HG03039 (cell line): ENCODE data around the gene INTS4.
"Not testable (repeated sequence)": the region's sequence is repeated elsewhere in the genome, so short reads cannot be mapped to it uniquely, and the experiment has no call there.

ENCODE experiments used
- ATAC-seq: cut with Tn5 transposase; IDR thresholded peaks from one replicate; pipeline ENCODE4 v1.9.1; 2021; ENCODE audit warnings: mild to moderate bottlenecking, moderate library complexity; ENCODE audit not compliant: unreplicated experiment

Gene INTS4

GRCh38 chr11:77884186-77884828 is 110.2 kb downstream of the INTS4 start:
- ATAC-seq, result no peak

DNA sequence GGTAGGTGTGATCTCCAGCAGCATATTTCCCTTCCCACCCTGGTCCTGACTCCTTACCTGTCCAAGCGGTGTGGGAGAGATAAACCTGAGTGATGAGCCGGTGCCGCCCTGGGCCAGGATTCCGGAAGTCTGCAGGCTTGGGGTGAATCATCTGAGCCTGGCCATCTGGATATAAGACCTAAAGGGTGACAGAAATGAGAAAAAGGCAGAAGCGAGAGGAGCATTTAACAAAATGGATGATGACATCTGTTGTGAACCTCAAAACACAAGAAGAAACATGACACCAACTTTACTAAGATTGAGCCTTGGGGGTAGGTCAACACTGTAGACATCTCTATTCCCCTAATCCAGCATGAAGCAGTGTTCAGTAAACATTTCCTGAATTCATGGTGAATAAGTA is 110.7 kb downstream of the INTS4 start:
- no peak for ATAC-seq

- ATAC-seq, result no peak
These were observed 112.1 kb downstream of the INTS4 start for GRCh38 chr11:77882396-77882795.

- ATAC-seq, result no peak
These were observed 115.2 kb downstream of the INTS4 start for GRCh38 chr11:77879218-77879617.

DNA sequence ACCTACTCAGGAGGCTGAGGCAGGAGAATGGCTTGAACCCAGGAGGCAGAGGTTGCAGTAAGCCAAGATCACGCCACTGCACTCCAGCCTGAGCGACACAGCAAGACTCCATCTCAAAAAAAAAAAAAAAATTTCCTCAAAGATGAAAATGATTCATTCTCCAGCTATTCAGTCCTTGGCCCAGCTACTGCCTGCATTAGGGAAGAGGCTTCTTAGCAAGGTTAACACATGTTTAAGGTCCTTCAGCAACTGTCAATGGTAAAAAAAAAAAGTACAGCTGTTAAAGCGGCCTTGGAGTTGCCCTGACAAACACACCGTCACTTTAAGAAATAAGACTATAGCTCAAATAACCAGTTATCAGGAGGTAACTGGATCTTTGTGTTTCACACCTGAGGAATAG is 116.2 kb downstream of the INTS4 start:
- not testable (repeated sequence) for ATAC-seq

DNA sequence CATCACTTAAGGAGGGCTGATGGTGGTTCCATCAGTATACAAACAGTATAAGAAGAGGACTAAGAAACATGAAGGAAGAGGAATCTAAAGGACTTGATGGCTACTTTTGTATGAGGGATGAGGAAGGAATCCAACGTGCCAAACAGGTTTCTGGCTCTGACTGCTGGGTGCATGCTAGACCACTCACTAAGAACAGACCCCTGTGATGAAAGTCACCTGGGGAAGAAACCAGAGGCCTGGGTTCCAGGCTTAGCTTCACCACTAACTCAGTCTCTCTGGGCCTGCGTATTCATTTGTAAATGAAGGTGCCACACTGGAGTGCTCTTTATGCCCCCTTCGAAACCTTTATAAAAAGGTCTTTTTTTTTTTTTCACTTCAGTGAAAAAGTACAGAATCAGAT is 118.4 kb downstream of the INTS4 start:
- no peak for ATAC-seq

- no peak for ATAC-seq
These were observed 120.3 kb downstream of the INTS4 start for GRCh38 chr11:77874206-77874605.

GRCh38 chr11:77873345-77873744 is 121.1 kb downstream of the INTS4 start:
- ATAC-seq, result no peak

- no peak for ATAC-seq
These were observed 122.6 kb downstream of the INTS4 start for GRCh38 chr11:77871855-77872254.

DNA sequence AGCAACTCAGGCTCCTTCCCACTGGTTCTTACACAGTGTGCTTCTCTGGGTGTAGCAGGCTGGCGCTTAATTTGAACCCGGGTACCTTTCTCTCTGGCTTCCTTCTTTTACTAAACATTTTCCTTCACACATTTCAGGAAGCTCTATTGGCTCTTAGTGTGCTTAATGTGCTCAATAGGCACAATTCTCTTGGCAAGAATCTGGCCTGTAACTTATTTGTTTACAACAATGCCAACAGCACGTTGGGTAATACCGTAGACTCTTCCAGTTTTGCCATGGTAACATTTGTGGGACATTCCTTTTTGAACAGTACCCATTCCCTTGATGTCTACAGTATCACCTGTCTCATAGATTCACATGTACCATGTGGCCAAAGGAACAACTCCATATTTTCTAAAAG is 125.7 kb downstream of the INTS4 start:
- no peak for ATAC-seq

DNA sequence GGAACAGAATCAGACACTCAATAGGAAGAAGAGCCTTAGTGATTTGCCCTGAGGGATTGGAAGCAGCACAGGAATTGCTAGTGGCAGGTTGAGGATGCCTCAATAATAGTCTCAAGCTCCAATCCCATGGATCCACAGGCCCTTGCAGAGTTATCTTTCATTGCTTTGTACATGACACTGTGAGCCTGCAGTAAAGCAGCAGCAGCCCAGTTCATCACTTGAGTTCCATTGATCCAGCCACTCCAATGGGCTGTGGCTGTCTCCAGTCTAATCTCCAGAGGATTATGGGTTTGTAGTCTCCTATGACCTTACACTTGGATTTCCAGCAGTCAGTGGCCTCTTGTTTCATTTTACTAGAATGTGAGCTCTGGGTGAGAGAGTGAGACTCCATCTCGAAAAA is 128.1 kb downstream of the INTS4 start:
- ATAC-seq, result no peak

DNA sequence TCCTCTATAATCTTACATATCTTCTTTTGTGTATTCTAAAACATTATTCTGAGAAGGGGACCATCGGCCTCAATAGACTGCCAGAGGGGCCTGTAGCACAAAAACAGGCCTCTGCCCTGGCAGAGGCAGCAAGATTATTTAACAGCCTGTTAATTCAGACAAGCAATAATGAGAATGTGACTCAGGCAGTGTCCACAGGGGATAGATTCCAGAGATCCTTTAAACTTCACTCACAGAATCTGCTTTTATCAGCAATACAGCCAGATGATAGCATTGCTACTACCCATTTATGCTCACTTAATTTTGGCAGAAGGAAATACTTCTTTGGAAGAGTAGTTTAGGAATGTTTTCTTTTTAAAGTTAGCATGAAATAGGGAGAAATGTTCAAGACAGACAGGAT is 128.7 kb downstream of the INTS4 start:
- ATAC-seq, result no peak

DNA sequence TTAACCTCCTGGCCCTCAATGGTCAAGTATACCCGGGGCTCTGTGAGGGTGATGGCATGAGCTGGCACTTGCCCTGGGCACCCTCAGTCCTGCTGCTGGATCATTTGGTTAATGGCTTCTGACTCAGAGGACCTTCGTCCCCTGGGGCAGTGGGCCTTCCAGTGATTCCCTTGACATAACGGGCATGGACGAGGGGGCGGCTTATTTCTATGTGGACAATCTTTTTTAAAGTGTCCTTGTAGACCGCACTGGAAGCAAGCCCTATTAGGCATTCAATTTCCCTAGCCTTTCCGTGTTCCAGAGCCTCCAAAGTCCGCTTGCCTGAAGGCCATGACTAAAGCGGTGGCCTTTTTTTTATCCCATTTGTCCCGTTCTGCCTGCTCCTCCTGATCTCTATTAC is 133.0 kb downstream of the INTS4 start:
- ATAC-seq, result not testable (repeated sequence)

- ATAC-seq, result not testable (repeated sequence)
These were observed 136.5 kb downstream of the INTS4 start for GRCh38 chr11:77857906-77858457.

DNA sequence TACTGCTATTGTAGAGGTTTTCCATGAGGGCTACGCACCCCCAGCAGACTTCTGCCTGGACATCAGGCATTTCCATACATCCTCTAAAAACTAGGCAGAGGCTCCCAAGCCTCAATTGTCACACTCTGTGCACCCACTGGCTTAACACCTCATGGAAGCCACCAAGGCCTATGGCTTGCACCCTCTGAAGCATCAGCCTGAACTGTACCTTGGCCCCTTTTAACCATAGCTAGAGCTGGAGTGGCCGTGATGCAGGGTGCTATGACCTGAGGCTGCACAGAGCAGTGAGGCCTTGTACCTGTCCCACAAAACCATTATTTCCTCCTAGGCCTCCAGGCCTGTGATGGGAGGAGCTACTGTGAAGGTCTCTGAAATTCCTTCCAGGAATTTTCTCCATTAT is 139.6 kb downstream of the INTS4 start:
- no peak for ATAC-seq

- no peak for ATAC-seq
These were observed 143.0 kb downstream of the INTS4 start for GRCh38 chr11:77851503-77851902.

- not testable (repeated sequence) for ATAC-seq
These were observed 150.8 kb downstream of the INTS4 start for GRCh38 chr11:77843700-77844099.

DNA sequence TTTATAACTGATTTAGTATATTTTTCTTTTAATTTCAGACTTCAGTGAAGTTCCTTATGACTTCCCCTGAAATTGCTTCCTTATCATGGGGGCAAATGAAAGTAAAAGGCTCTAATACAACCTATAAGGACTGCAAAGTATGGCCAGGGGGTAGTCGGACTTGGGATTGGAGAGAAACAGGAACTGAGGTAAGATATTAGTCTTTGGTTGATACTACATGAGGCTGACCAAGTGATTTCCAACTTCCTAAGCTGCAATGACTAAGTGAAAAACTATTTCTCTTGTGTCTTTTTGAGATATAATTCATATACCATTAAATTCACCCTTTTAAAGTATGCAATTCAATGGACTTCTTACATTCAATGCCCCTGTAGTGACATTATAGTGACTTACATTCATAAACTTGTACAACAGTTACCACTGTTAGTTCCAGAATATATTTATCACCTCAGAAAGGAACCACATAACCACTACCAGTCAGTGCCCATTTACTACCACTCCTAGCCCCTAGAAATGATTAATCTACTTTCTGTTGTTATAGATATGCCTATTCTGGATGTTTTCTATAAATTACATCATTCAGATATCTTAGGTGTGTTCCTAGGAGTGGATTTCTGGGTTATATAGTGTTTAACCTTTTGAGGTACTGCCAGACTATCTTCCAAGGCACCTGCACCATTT is 151.9 kb downstream of the INTS4 start:
- ATAC-seq, result no peak

DNA sequence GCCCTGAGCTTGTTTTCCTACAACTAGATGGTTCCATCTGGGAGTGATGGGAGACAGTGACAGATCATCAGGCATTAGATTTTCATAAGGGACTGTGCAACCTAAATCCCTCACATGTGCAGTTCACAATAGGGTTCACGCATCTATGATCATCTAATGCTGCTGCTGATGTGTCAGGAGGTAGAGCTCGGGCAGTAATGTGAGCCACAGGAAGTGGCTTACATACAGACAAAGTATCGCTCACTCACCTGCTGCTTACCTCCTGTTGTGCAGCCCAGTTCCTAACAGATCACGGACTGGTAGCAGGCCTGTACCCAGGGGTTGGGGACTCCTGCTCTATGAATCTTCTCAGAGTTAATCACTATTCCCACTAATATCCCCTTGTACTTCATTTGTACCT is 161.2 kb downstream of the INTS4 start:
- no peak for ATAC-seq

DNA sequence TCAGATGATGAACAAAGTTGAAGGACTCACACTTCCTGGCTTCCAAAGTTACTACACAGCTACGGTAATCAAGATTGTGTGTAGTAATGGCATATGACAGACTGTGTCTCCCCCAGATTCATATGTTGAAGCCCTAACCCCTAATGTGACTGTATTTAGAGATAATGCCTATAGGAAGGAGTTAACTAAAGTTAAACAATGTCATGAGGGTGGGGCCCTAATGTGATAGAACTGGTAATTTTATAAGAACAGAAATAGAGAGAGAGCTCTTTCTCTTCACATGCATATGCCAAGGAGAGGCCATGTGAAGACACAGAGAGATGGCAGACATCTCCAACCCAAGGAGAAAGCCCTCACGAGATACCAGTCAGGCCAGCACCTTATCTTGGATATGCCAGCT is 165.5 kb downstream of the INTS4 start:
- ATAC-seq, result no peak
